Right forelimb (tissue), 1 donor: ENCODE results near the gene CXCL9.

Source experiments
- DNase-seq: peaks from one replicate; pipeline ENCODE4 v3.0.0-alpha.2; 2018

CXCL9 gene

DNA sequence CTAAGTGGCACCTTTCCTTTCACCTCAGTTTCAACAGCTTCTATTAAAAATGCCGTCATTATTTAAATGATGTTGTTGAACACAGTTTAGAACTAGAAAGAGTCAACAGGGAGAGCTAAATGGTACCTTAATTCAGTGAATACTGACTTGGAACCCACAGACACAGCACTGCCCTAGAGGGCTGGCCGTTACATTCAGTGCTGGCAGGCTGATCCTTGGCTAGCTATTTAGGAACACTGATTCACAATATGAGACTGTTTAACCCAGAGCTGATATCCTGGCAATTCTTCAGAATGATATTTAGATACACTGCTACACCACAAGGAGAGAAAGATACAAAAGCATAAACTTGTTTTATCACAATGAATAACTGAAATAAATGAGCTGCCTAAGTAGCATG is 53.8 kb downstream of the CXCL9 start:
- DNase-seq, result no peak
